Measurements from ENCODE around the gene UBE4A. TPM values are rescaled to one million over a fixed set of nuclear protein-coding genes. Genes with fewer than 3 reads are reported as not detected.

The UBE4A gene
- total and polyA plus RNA-seq, 2 of the 4 experiments (the other 2 are of a cell fraction): 15.2 to 69.7 TPM

GRCh38 chr11:118370774-118371173, 11.4 kb downstream of the UBE4A start:
- Histone ChIP-seq H3K27ac (ENCODE audit: insufficient read depth, low read length) (no peak overlapping the region), H3K9me3 (ENCODE audit: control insufficient read depth, insufficient read depth, low read length) (no peaks in the 10 kb centered on the region), H3K23ac (ENCODE audit: low read depth, low read length) (no peak overlapping the region), H3K14ac (replicated peaks; ENCODE audit: low read depth, low read length) (no peak overlapping the region), H3K18ac (ENCODE audit: low read depth, low read length) (no peak overlapping the region), H3K9me1 (ENCODE audit: insufficient read depth, low read length) (no peaks in the 10 kb centered on the region), H2BK120ac (ENCODE audit: low read depth, low read length) (no peak overlapping the region), H2AK5ac (ENCODE audit: low read depth, low read length) (no peak overlapping the region), H3K4me3 (ENCODE audit: insufficient read depth, low read depth, low read length) (no peak overlapping the region), H4K91ac (ENCODE audit: insufficient read depth, low read depth, low read length) (no peak overlapping the region), H4K8ac (ENCODE audit: low read depth in 2 of 2, low read length in 2 of 2) (no peak overlapping the region), H2BK15ac (ENCODE audit: low read depth, low read length) (no peak overlapping the region), H3K79me1 (ENCODE audit: low read depth in 1 of 2, low read length in 2 of 2) (0 out of 4 replicates have a peak, but pooled peaks cover 3 to 4% of the 10 kb centered on the region in 2 experiments), H3K4ac (ENCODE audit: low read depth, low read length) (no peak overlapping the region), H3K4me1 (ENCODE audit: control insufficient read depth, insufficient read depth, low read length) (no peaks in the 10 kb centered on the region), H3K27me3 (ENCODE audit: control insufficient read depth, insufficient read depth, low read length) (no peaks in the 10 kb centered on the region), H4K5ac (ENCODE audit: low read depth, low read length) (no peak overlapping the region), H2AFZ (replicated peaks; ENCODE audit: low read length, poor library complexity) (no peak overlapping the region), H2BK20ac (ENCODE audit: low read depth, low read length) (no peak overlapping the region), H4K20me1 (ENCODE audit: insufficient read depth, low read length) (no peaks in the 10 kb centered on the region), H3K56ac (ENCODE audit: extremely low read depth, insufficient read depth, low read length) (no peak overlapping the region), H3K36me3 (ENCODE audit: control insufficient read depth, insufficient read depth, low read length) (peaks cover 42% of the 10 kb centered on the region), H3K4me2 (ENCODE audit: low read depth, low read length) (no peak overlapping the region), H2BK5ac (ENCODE audit: low read depth, low read length, poor library complexity, severe bottlenecking) (no peak overlapping the region), H3K9ac (ENCODE audit: low read depth, low read length) (no peak overlapping the region), H2AK9ac (replicated peaks; ENCODE audit: low read depth, low read length, poor library complexity) (no peak overlapping the region)
- no peak for TF ChIP-seq CHD1 (IDR thresholded peaks at IDR 0.05; ENCODE audit: low read depth, low read length)
- TF ChIP-seq POLR2A (IDR thresholded peaks at IDR 0.05; ENCODE audit: low read depth, low read length): no peak
- no peak for TF ChIP-seq USF2 (IDR thresholded peaks at IDR 0.05; ENCODE audit: low read depth, low read length)
- TF ChIP-seq MAFK (IDR thresholded peaks at IDR 0.05; ENCODE audit: low read depth, low read length): no peak
- TF ChIP-seq RFX5 (IDR thresholded peaks at IDR 0.05; ENCODE audit: low read depth, low read length): no peak
- no peak for TF ChIP-seq CEBPB (IDR thresholded peaks at IDR 0.05; ENCODE audit: low read depth, low read length)
- TF ChIP-seq RCOR1 (IDR thresholded peaks at IDR 0.05; ENCODE audit: insufficient replicate concordance, low read length): no peak
- no peak for TF ChIP-seq MAZ (IDR thresholded peaks at IDR 0.05; ENCODE audit: borderline replicate concordance, low read depth, low read length)
- TF ChIP-seq BHLHE40 (IDR thresholded peaks at IDR 0.05; ENCODE audit: low read depth, low read length): no peak
- TF ChIP-seq NFE2L2 (IDR thresholded peaks at IDR 0.05; ENCODE audit: low read depth, low read length): no peak
- no peak for TF ChIP-seq FOS (IDR thresholded peaks at IDR 0.05; ENCODE audit: low read depth, low read length)
- TF ChIP-seq SMC3 (IDR thresholded peaks at IDR 0.05; ENCODE audit: low read depth, low read length): no peak
- TF ChIP-seq MXI1 (IDR thresholded peaks at IDR 0.05; ENCODE audit: borderline replicate concordance, low read depth, low read length): no peak
- TF ChIP-seq, protein P1, sequence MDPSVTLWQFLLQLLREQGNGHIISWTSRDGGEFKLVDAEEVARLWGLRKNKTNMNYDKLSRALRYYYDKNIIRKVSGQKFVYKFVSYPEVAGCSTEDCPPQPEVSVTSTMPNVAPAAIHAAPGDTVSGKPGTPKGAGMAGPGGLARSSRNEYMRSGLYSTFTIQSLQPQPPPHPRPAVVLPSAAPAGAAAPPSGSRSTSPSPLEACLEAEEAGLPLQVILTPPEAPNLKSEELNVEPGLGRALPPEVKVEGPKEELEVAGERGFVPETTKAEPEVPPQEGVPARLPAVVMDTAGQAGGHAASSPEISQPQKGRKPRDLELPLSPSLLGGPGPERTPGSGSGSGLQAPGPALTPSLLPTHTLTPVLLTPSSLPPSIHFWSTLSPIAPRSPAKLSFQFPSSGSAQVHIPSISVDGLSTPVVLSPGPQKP (IDR thresholded peaks at IDR 0.05; ENCODE audit: borderline replicate concordance, low read depth, low read length): no peak
- CTCF ChIA-PET: interaction anchor here (0.6 to 0.7 kb wide), 2 partner anchors 19 to 45 kb away, joined by 3 read pairs; no protein-coding TSS in a partner anchor
- intact Hi-C loops (cut with micrococcal nuclease): no loop called here
- in situ Hi-C loops (cut with MboI; ENCODE audit: low sequenced_read_pairs): loop anchor here (25.0 kb wide), 1 partner anchor 1008 kb away; no protein-coding TSS in a partner anchor
- WGBS, 2 experiments (ENCODE audit: extremely low coverage in 2 of 2, insufficient read length in 1 of 2): 100% methylated on average over 2 of the region's 4 CpGs; no CpG with 5 or more reads in 1 of the 2 experiments
- DNase-seq (no peak), ATAC-seq (ENCODE audit: low read depth) (no peak)
- BruUV-seq (replicated peaks): no TSS peak
- dilution Hi-C loops (cut with HindIII; ENCODE audit: low sequenced_read_pairs, unreplicated experiment): no loop called here
- POLR2A ChIA-PET (ENCODE audit: unreplicated experiment): no interaction called here
